Trophoblast cell (in vitro differentiated cells and primary cell): ENCODE results near the gene KCNIP3.

Experiments used
- DNase-seq, 2 donors: peaks; one replicate each; pipeline ENCODE4 v3.0.0-alpha.2; 2016
- H2AFZ ChIP-seq: 2 replicates; pipeline ENCODE4 v1.6.1; 2013; ENCODE audit warnings: low read length, moderate library complexity, mild to moderate bottlenecking; ENCODE audit not compliant: insufficient read depth, poor library complexity
- H2AK5ac ChIP-seq: 2 replicates; pipeline ENCODE4 v1.6.1; 2013; ENCODE audit warnings: mild to moderate bottlenecking, low read length
- H2BK120ac ChIP-seq: 2 replicates; pipeline ENCODE4 v1.6.1; 2013; ENCODE audit warnings: low read length, mild to moderate bottlenecking, moderate library complexity; ENCODE audit not compliant: insufficient read depth, poor library complexity
- H2BK12ac ChIP-seq: 2 replicates; pipeline ENCODE4 v1.6.1; 2013; ENCODE audit warnings: mild to moderate bottlenecking, low read length, moderate library complexity
- H2BK5ac ChIP-seq: 2 replicates; pipeline ENCODE4 v1.6.1; 2013; ENCODE audit warnings: low read length, low read depth, moderate library complexity, mild to moderate bottlenecking; ENCODE audit not compliant: poor library complexity
- H3K14ac ChIP-seq: 2 replicates; pipeline ENCODE4 v1.6.1; 2013; ENCODE audit warnings: mild to moderate bottlenecking, low read length
- H3K18ac ChIP-seq: 2 replicates; pipeline ENCODE4 v1.6.1; 2013; ENCODE audit warnings: mild to moderate bottlenecking, low read length
- H3K23ac ChIP-seq: 2 replicates; pipeline ENCODE4 v1.6.1; 2013; ENCODE audit warnings: low read length
- H3K27ac ChIP-seq: 2 replicates; pipeline ENCODE4 v1.5.1; 2013; ENCODE audit warnings: low read depth, mild to moderate bottlenecking, inconsistent platforms, low read length, moderate library complexity
- H3K27me3 ChIP-seq: 2 replicates; pipeline ENCODE4 v1.6.1; 2013; ENCODE audit warnings: inconsistent platforms, mild to moderate bottlenecking, low read length, moderate library complexity; ENCODE audit not compliant: insufficient read depth
- H3K36me3 ChIP-seq, 2 experiments: 1 replicate in 1 of 2; 2 replicates in 1 of 2; pipeline ENCODE4 v1.6.1; 2013; ENCODE audit warnings: low read length in 2 of 2, mild to moderate bottlenecking in 2 of 2, moderate library complexity in 1 of 2; ENCODE audit not compliant: insufficient read depth in 2 of 2, control insufficient read depth in 1 of 2
- H3K4ac ChIP-seq: 2 replicates; pipeline ENCODE4 v1.6.1; 2013; ENCODE audit warnings: low read depth, mild to moderate bottlenecking, low read length, moderate library complexity
- H3K4me1 ChIP-seq, 2 experiments: 1 replicate in 1 of 2; 2 replicates in 1 of 2; pipeline ENCODE4 v1.6.1; 2013; ENCODE audit warnings: low read length in 2 of 2, mild to moderate bottlenecking in 2 of 2, moderate library complexity in 1 of 2; ENCODE audit not compliant: insufficient read depth in 2 of 2, control insufficient read depth in 1 of 2
- H3K4me2 ChIP-seq: 2 replicates; pipeline ENCODE4 v1.6.1; 2013; ENCODE audit warnings: inconsistent platforms, mild to moderate bottlenecking, low read length, moderate library complexity
- H3K4me3 ChIP-seq: 2 replicates; pipeline ENCODE4 v1.5.1; 2013; ENCODE audit warnings: mild to moderate bottlenecking, low read depth, low read length, inconsistent platforms
- H3K79me1 ChIP-seq: one replicate; pipeline ENCODE4 v1.6.1; 2013; ENCODE audit warnings: low read length
- H3K79me2 ChIP-seq: 2 replicates; pipeline ENCODE4 v1.6.1; 2013; ENCODE audit warnings: low read length, mild to moderate bottlenecking; ENCODE audit not compliant: control insufficient read depth, insufficient read depth, poor library complexity
- H3K9ac ChIP-seq: 2 replicates; pipeline ENCODE4 v1.6.1; 2013; ENCODE audit warnings: mild to moderate bottlenecking, low read length
- H3K9me3 ChIP-seq: 2 replicates; pipeline ENCODE4 v1.6.1; 2013; ENCODE audit warnings: low read depth, mild to moderate bottlenecking, control low read depth, inconsistent platforms, low read length; ENCODE audit not compliant: insufficient read depth
- H4K12ac ChIP-seq: 2 replicates; pipeline ENCODE4 v1.6.1; 2013; ENCODE audit warnings: low read depth, mild to moderate bottlenecking, low read length, moderate library complexity
- H4K8ac ChIP-seq: 2 replicates; pipeline ENCODE4 v1.6.1; 2013; ENCODE audit warnings: low read depth, mild to moderate bottlenecking, low read length, moderate library complexity
- H4K91ac ChIP-seq: one replicate; pipeline ENCODE4 v1.6.1; 2013; ENCODE audit warnings: low read depth, mild to moderate bottlenecking, low read length, moderate library complexity
- WGBS: extraction: QIAGEN DNeasy Blood & Tissue Kit; methylation state at CpG from one replicate; pipeline ENCODE4 v1.1.7; 2013; ENCODE audit warnings: missing lambda C conversion rate; ENCODE audit not compliant: insufficient read length, insufficient coverage; ENCODE audit errors: extremely low coverage; 5-methylcytosine and 5-hydroxymethylcytosine counted together

Gene KCNIP3

GRCh38 chr2:95342556-95343320, 45.6 kb downstream of the KCNIP3 start:
- Histone ChIP-seq H2BK120ac (no peak overlapping the region), H3K36me3 (no peaks in the 10 kb centered on the region), H2BK12ac (no peak overlapping the region), H2AFZ (no peak overlapping the region), H3K4me3 (no peak overlapping the region), H3K14ac (no peak overlapping the region), H3K4me1 (peaks cover 0 to 3% of the 10 kb centered on the region in 2 experiments), H3K27me3 (peaks cover 25% of the 10 kb centered on the region), H3K79me2 (no peaks in the 10 kb centered on the region), H3K4me2 (no peak overlapping the region), H4K8ac (no peak overlapping the region), H3K9ac (no peak overlapping the region), H3K18ac (no peak overlapping the region), H3K4ac (no peak overlapping the region), H3K9me3 (peaks cover 8% of the 10 kb centered on the region), H2AK5ac (no peak overlapping the region), H3K27ac (no peak overlapping the region), H4K12ac (no peak overlapping the region), H3K23ac (no peak overlapping the region), H2BK5ac (no peak overlapping the region), H3K79me1 (no peaks in the 10 kb centered on the region), H4K91ac (no peak overlapping the region)
- WGBS = no CpG with 5 or more reads among the region's 12 CpGs
- DNase-seq = peak; percentile 25 to 47

GRCh38 chr2:95343429-95344214, 46.5 kb downstream of the KCNIP3 start:
- H3K36me3 ChIP-seq = no peaks in the 10 kb centered on the region
- no peak overlapping the region for H2BK12ac ChIP-seq

GRCh38 chr2:95344215-95344583, 47.1 kb downstream of the KCNIP3 start:
- H3K4me3 ChIP-seq = no peak overlapping the region
- H3K9ac ChIP-seq = no peak overlapping the region
- H3K4me1 ChIP-seq = peaks cover 0 to 3% of the 10 kb centered on the region in 2 experiments
- no peak overlapping the region for H3K14ac ChIP-seq
- H4K8ac ChIP-seq = no peak overlapping the region
- H3K4ac ChIP-seq = no peak overlapping the region
- H3K79me1 ChIP-seq = no peaks in the 10 kb centered on the region
- no peaks in the 10 kb centered on the region for H3K79me2 ChIP-seq
- no CpG with 5 or more reads among the region's 12 CpGs for WGBS
- H3K27me3 ChIP-seq = peaks cover 31% of the 10 kb centered on the region
- no peaks in the 10 kb centered on the region for H3K36me3 ChIP-seq
- H2BK12ac ChIP-seq = no peak overlapping the region
- H3K27ac ChIP-seq = no peak overlapping the region
- no peak overlapping the region for H3K4me2 ChIP-seq
- H4K91ac ChIP-seq = no peak overlapping the region
- DNase-seq = no peak
- no peak overlapping the region for H2AK5ac ChIP-seq
- no peak overlapping the region for H3K23ac ChIP-seq
- no peak overlapping the region for H4K12ac ChIP-seq
- no peak overlapping the region for H2BK120ac ChIP-seq
- H3K18ac ChIP-seq = no peak overlapping the region
- H2AFZ ChIP-seq = no peak overlapping the region
- H2BK5ac ChIP-seq = no peak overlapping the region
- peaks cover 10% of the 10 kb centered on the region for H3K9me3 ChIP-seq

More at GRCh38 chr2:95343429-95344214, 46.5 kb downstream of the KCNIP3 start:
- Histone ChIP-seq H2BK120ac (no peak overlapping the region), H3K79me1 (no peaks in the 10 kb centered on the region), H2AFZ (no peak overlapping the region), H3K27me3 (peaks cover 31% of the 10 kb centered on the region), H4K12ac (no peak overlapping the region), H3K14ac (no peak overlapping the region), H3K23ac (no peak overlapping the region), H3K4me2 (no peak overlapping the region), H4K8ac (no peak overlapping the region), H2AK5ac (no peak overlapping the region), H3K4me3 (no peak overlapping the region), H3K9me3 (peaks cover 8% of the 10 kb centered on the region), H3K4me1 (peaks cover 0 to 3% of the 10 kb centered on the region in 2 experiments), H3K18ac (no peak overlapping the region), H4K91ac (no peak overlapping the region), H3K9ac (no peak overlapping the region), H2BK5ac (no peak overlapping the region), H3K27ac (no peak overlapping the region), H3K4ac (no peak overlapping the region), H3K79me2 (no peaks in the 10 kb centered on the region)
- no CpG with 5 or more reads among the region's 7 CpGs for WGBS
- DNase-seq = no peak

DNA sequence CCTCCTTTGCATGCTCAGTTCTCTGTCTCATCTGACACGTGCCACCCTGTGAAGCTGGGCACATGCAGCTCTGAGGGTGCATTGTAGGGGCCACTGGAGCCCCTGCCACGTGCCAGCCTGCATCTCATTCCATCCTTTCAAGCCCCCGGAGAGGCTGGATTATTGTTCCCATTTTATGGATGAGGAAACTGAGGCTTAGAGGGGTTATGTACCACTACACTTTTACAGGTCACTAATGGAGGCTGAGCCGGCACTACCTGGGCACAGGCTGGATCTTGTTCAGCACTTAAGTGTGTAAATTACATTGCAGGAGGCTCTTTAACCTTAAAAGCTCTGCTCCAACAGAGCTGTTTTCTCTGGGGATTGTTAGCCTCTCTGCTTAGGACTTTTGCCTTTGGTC, 47.5 kb downstream of the KCNIP3 start:
- no peak overlapping the region for H2BK120ac ChIP-seq
- DNase-seq = no peak

More for the DNA sequence above, 47.5 kb downstream of the KCNIP3 start:
- no peak overlapping the region for H4K12ac ChIP-seq
- peaks cover 31% of the 10 kb centered on the region for H3K27me3 ChIP-seq
- H3K36me3 ChIP-seq = no peaks in the 10 kb centered on the region
- H3K18ac ChIP-seq = no peak overlapping the region
- H3K79me2 ChIP-seq = no peaks in the 10 kb centered on the region
- no peak overlapping the region for H2AFZ ChIP-seq
- no peaks in the 10 kb centered on the region for H3K79me1 ChIP-seq
- no peak overlapping the region for H2BK5ac ChIP-seq
- H4K8ac ChIP-seq = no peak overlapping the region
- peaks cover 10% of the 10 kb centered on the region for H3K9me3 ChIP-seq
- H3K4me1 ChIP-seq = peaks cover 0 to 3% of the 10 kb centered on the region in 2 experiments
- H3K27ac ChIP-seq = no peak overlapping the region
- H3K9ac ChIP-seq = no peak overlapping the region
- H3K14ac ChIP-seq = no peak overlapping the region
- WGBS = no CpG with 5 or more reads among the region's 4 CpGs
- no peak overlapping the region for H2AK5ac ChIP-seq
- H3K4me2 ChIP-seq = no peak overlapping the region
- no peak overlapping the region for H3K4me3 ChIP-seq
- H4K91ac ChIP-seq = no peak overlapping the region
- no peak overlapping the region for H3K4ac ChIP-seq
- no peak overlapping the region for H2BK12ac ChIP-seq
- no peak overlapping the region for H3K23ac ChIP-seq
